Cardiac muscle cell (in vitro differentiated cells and primary cell): Measurements from ENCODE around the gene FPR2. TPM values are rescaled to one million over a fixed set of nuclear protein-coding genes. Genes with fewer than 3 reads are reported as not detected.

Experiments used
- DNase-seq, 2 donors: peaks; one replicate each; pipeline versions ENCODE4 v3.0.0 to v3.0.0-alpha.2; 2010 to 2017; ENCODE audit warnings: low read depth in 1 of 2, low spot score in 1 of 2
- H3K27ac ChIP-seq: fragments of 200-600 bp; sonication (generic); 2 replicates; pipeline ENCODE4 v1.5.1; 2016
- H3K27me3 ChIP-seq: fragments of 200-600 bp; sonication (generic); 2 replicates; pipeline ENCODE4 v1.6.0; 2016; ENCODE audit warnings: control low read depth
- H3K36me3 ChIP-seq: fragments of 200-600 bp; sonication (generic); 2 replicates; pipeline ENCODE4 v1.5.1; 2016; ENCODE audit warnings: control low read depth
- H3K4me1 ChIP-seq: fragments of 200-600 bp; sonication (generic); 2 replicates; pipeline ENCODE4 v1.8.1; 2017; ENCODE audit warnings: low read depth, mild to moderate bottlenecking, mixed run types
- H3K4me3 ChIP-seq: fragments of 200-600 bp; sonication (generic); 2 replicates; pipeline ENCODE4 v1.5.1; 2016; ENCODE audit warnings: mild to moderate bottlenecking
- H3K9me3 ChIP-seq: fragments of 200-600 bp; sonication (generic); 2 replicates; pipeline ENCODE4 v1.5.1; 2017; ENCODE audit warnings: low read depth, mild to moderate bottlenecking, control low read depth
- polyA plus RNA-seq: library from polyadenylated mRNA; unstranded; fragments of >200 nt; fragmentation: Nextera tagmentation; extraction: Ambion mirVana; gene quantifications from 2 replicates; pipeline ENCODE4 v1.2.1, GENCODE V29; 2016
- total RNA-seq: library from RNA; depleted of rRNA; stranded (reverse); fragments of >200 nt; gene quantifications from 2 replicates; pipeline ENCODE4 v1.2.3, GENCODE V29; 2016
- TF ChIP-seq, protein P1 (sequence below): IDR thresholded peaks from 2 replicates; pipeline ENCODE4 v1.5.1; 2012; ENCODE audit warnings: low read depth, mild to moderate bottlenecking, low read length

FPR2 gene
- total and polyA plus RNA-seq, 2 experiments from 2014 or later, result not detected

- DNase-seq, result peak in 1 of 2 donors; percentile 52
- Histone ChIP-seq H3K4me3 (no peak overlapping the region), H3K9me3 (no peaks in the 10 kb centered on the region), H3K4me1 (no peaks in the 10 kb centered on the region), H3K27me3 (peaks cover 20% of the 10 kb centered on the region), H3K27ac (no peak overlapping the region), H3K36me3 (no peaks in the 10 kb centered on the region)
- TF ChIP-seq, protein P1, sequence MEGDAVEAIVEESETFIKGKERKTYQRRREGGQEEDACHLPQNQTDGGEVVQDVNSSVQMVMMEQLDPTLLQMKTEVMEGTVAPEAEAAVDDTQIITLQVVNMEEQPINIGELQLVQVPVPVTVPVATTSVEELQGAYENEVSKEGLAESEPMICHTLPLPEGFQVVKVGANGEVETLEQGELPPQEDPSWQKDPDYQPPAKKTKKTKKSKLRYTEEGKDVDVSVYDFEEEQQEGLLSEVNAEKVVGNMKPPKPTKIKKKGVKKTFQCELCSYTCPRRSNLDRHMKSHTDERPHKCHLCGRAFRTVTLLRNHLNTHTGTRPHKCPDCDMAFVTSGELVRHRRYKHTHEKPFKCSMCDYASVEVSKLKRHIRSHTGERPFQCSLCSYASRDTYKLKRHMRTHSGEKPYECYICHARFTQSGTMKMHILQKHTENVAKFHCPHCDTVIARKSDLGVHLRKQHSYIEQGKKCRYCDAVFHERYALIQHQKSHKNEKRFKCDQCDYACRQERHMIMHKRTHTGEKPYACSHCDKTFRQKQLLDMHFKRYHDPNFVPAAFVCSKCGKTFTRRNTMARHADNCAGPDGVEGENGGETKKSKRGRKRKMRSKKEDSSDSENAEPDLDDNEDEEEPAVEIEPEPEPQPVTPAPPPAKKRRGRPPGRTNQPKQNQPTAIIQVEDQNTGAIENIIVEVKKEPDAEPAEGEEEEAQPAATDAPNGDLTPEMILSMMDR, result no peak
These were observed 36.4 kb upstream of the FPR2 start for GRCh38 chr19:51724543-51724942.

DNA sequence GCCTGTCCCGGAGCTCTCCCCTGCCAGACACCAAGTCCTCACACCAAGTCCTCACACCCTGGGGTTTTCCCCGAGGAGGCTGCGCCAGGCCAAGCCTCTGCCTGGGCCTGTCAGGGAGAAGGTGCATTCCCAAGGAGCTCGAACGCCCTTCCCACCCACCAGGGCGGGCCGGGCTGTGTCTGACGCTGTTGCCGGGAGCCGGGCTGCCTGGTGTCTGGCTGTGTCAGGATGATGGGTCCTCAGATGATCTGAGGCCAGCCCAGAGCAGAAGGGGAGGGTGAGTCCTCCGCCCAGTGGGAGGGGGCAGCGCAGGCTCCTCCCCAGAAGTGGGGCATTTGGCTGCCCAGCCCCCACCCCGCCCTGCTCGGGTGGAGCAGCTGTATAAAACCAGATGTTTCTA, 34.9 kb upstream of the FPR2 start:
- peak in 1 of 2 donors; percentile 94 for DNase-seq
- H3K9me3 ChIP-seq, result no peaks in the 10 kb centered on the region
- no peak overlapping the region for H3K4me3 ChIP-seq
- H3K36me3 ChIP-seq, result no peaks in the 10 kb centered on the region
- H3K4me1 ChIP-seq, result no peaks in the 10 kb centered on the region
- TF ChIP-seq, protein P1, result no peak
- H3K27me3 ChIP-seq, result peaks cover 5% of the 10 kb centered on the region
- no peak overlapping the region for H3K27ac ChIP-seq

DNA sequence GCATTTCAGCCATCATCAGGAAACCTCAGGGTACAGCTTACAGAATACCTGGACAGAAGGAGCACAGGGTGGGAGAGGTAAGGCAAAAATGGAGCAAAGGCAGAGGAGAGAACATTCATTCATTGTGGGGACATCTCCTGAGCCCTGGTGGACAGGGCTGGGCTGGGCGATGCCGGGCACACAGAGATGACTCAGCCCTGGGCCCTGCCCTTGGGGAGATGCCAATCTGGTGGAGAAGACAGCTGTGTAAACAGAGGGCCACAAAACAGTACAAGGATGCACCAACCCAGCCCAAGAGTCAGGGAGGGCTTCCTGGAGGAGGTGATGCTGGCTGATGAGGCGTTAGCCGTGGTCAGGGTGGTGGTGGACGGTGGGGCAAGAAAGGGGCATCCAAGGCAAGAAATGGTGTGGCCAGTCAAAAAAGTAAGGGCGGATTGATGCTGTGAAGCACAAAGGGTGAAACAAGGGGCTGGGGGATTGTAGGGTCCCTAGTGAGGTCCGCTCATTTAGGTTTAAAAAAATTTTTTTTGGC, 33.6 kb upstream of the FPR2 start:
- TF ChIP-seq, protein P1, result no peak
- H3K4me1 ChIP-seq, result no peaks in the 10 kb centered on the region
- peak in 1 of 2 donors; percentile 56 for DNase-seq

DNA sequence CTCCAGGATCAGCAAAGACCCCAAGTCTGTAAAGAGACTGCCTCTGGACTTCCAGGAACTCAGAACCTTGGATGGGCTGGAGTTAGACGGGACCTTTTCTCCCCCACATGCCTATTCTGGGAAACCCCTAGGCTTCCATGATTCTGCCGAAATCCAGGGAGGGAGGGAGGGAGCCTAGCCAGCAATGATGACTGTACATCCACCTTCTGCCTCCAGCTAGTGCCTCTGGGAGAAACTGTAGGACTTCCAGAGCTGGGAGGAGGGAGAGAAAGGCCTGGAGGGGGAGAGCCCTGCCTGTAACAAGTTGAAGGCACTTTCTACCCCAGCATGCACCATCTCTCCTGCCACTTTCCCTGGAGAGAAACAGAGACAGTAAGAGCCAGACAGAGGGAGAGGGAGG, 31.2 kb upstream of the FPR2 start:
- TF ChIP-seq, protein P1, result no peak
- no peak overlapping the region for H3K4me3 ChIP-seq
- H3K27me3 ChIP-seq, result no peaks in the 10 kb centered on the region
- no peak overlapping the region for H3K27ac ChIP-seq
- no peaks in the 10 kb centered on the region for H3K4me1 ChIP-seq
- H3K9me3 ChIP-seq, result no peaks in the 10 kb centered on the region
- peak in 1 of 2 donors; percentile 76 for DNase-seq
- no peaks in the 10 kb centered on the region for H3K36me3 ChIP-seq

More for the DNA sequence above, 33.6 kb upstream of the FPR2 start:
- Histone ChIP-seq H3K9me3 (no peaks in the 10 kb centered on the region), H3K36me3 (no peaks in the 10 kb centered on the region), H3K27me3 (no peaks in the 10 kb centered on the region), H3K4me3 (no peak overlapping the region), H3K27ac (no peak overlapping the region)

DNA sequence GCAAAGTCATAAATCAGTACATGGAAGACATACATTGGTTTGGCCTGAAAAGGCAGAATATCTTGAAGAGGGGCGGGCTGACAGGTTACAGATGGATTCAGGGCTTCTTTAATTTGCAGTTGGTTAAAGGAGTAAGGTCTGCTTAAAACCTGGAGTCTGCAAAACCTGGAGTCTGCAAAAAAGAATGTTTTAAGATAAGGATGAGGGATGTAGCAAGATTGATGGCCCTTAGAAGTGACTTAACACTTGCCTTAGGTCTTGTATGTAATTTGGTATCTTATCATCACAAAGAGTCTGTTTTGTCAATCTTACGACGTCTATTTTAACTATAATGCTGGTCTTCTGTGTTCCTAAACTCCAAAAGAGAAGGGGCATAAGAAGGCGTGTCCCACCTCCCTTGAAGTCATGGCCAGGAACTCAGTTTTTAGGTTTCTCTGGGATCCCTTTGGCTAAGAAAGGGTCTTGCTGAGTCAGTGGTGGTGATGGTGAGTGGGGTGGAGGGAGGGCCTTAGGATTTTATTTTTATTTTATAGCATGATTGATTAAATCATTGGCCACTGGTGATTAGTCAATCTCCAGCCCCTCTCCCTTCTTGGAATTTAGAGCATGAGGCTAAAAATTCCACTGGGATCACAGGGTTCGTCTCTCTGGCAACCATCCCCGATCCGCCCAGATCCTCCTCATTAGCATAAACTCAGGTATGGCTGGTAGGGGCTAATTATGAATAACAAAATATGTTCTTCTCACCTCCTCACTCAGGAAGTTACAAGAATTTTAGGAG, 27.0 kb upstream of the FPR2 start:
- Histone ChIP-seq H3K36me3 (no peaks in the 10 kb centered on the region), H3K27me3 (no peaks in the 10 kb centered on the region), H3K9me3 (no peaks in the 10 kb centered on the region), H3K4me3 (no peak overlapping the region), H3K4me1 (no peaks in the 10 kb centered on the region), H3K27ac (no peak overlapping the region)
- no peak for DNase-seq
- TF ChIP-seq, protein P1, result no peak
